ENCODE measurements around the gene CLDN11.
A peak's percentile ranks its signal among the peaks of the same experiment; 100 is the strongest.

Gene CLDN11

GRCh38 chr3:170469151-170470062 lies 50.7 kb downstream of the CLDN11 start (continued):
- TF ChIP-seq INSM2 (tag by site-specific recombination; IDR thresholded peaks at IDR 0.05) (peak; percentile 66), ZNF645 (tag by site-specific recombination; IDR thresholded peaks at IDR 0.05) (no peak), SP3 (tag by site-specific recombination; IDR thresholded peaks at IDR 0.05) (no peak), ZIC2 (tag by site-specific recombination; IDR thresholded peaks at IDR 0.05) (no peak), ZNF768 (tag by site-specific recombination; IDR thresholded peaks at IDR 0.05) (no peak), ZSCAN5A (tag by site-specific recombination; IDR thresholded peaks at IDR 0.05) (no peak), SALL2 (tag by site-specific recombination; IDR thresholded peaks at IDR 0.05; ENCODE audit: borderline replicate concordance) (no peak), BCL11B (tag by site-specific recombination; IDR thresholded peaks at IDR 0.05; ENCODE audit: low read depth) (peak; percentile 53; the same call in 1 of the 2 replicates), ZNF16 (tag by site-specific recombination; IDR thresholded peaks at IDR 0.05; ENCODE audit: low read depth) (no peak), ZBTB7A (tag by site-specific recombination; IDR thresholded peaks at IDR 0.05; ENCODE audit: low read depth) (no peak), EGR2 (tag by site-specific recombination; IDR thresholded peaks at IDR 0.05; ENCODE audit: low read depth) (peak; percentile 68), ZBTB20 (tag by site-specific recombination; IDR thresholded peaks at IDR 0.05) (no peak), ZBTB8A (tag by site-specific recombination; IDR thresholded peaks at IDR 0.05) (no peak), ZNF223 (tag by site-specific recombination; IDR thresholded peaks at IDR 0.05) (no peak), ZNF221 (tag by site-specific recombination; IDR thresholded peaks at IDR 0.05; ENCODE audit: borderline replicate concordance) (no peak), ZNF140 (tag by site-specific recombination; IDR thresholded peaks at IDR 0.05) (no peak), ZNF266 (tag by site-specific recombination; IDR thresholded peaks at IDR 0.05; ENCODE audit: low read depth) (no peak), ZNF404 (tag by site-specific recombination; IDR thresholded peaks at IDR 0.05) (no peak), ZNF837 (tag by site-specific recombination; IDR thresholded peaks at IDR 0.05) (no peak), GLI2 (tag by site-specific recombination; IDR thresholded peaks at IDR 0.05; ENCODE audit: borderline replicate concordance, low read depth) (peak; percentile 54; the same call in 1 of the 2 replicates), ZNF624 (tag by site-specific recombination; IDR thresholded peaks at IDR 0.05) (no peak), ZNF324 (tag by site-specific recombination; IDR thresholded peaks at IDR 0.05) (no peak), ZNF777 (tag by site-specific recombination; IDR thresholded peaks at IDR 0.05; ENCODE audit: borderline replicate concordance) (no peak), ZNF670 (tag by site-specific recombination; IDR thresholded peaks at IDR 0.05; ENCODE audit: low read depth) (no peak), TCF7L2 (IDR thresholded peaks at IDR 0.05; ENCODE audit: borderline replicate concordance, low read depth, low read length) (no peak)
- TF ChIP-seq, protein P1, sequence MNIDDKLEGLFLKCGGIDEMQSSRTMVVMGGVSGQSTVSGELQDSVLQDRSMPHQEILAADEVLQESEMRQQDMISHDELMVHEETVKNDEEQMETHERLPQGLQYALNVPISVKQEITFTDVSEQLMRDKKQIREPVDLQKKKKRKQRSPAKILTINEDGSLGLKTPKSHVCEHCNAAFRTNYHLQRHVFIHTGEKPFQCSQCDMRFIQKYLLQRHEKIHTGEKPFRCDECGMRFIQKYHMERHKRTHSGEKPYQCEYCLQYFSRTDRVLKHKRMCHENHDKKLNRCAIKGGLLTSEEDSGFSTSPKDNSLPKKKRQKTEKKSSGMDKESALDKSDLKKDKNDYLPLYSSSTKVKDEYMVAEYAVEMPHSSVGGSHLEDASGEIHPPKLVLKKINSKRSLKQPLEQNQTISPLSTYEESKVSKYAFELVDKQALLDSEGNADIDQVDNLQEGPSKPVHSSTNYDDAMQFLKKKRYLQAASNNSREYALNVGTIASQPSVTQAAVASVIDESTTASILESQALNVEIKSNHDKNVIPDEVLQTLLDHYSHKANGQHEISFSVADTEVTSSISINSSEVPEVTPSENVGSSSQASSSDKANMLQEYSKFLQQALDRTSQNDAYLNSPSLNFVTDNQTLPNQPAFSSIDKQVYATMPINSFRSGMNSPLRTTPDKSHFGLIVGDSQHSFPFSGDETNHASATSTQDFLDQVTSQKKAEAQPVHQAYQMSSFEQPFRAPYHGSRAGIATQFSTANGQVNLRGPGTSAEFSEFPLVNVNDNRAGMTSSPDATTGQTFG (tag by site-specific recombination; IDR thresholded peaks at IDR 0.05; ENCODE audit: borderline replicate concordance), result no peak
- TF ChIP-seq, protein P2, sequence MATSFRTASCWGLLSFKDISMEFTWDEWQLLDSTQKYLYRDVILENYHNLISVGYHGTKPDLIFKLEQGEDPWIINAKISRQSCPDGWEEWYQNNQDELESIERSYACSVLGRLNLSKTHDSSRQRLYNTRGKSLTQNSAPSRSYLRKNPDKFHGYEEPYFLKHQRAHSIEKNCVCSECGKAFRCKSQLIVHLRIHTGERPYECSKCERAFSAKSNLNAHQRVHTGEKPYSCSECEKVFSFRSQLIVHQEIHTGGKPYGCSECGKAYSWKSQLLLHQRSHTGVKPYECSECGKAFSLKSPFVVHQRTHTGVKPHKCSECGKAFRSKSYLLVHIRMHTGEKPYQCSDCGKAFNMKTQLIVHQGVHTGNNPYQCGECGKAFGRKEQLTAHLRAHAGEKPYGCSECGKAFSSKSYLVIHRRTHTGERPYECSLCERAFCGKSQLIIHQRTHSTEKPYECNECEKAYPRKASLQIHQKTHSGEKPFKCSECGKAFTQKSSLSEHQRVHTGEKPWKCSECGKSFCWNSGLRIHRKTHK (tag by site-specific recombination; IDR thresholded peaks at IDR 0.05), result no peak
- TF ChIP-seq, protein P3, sequence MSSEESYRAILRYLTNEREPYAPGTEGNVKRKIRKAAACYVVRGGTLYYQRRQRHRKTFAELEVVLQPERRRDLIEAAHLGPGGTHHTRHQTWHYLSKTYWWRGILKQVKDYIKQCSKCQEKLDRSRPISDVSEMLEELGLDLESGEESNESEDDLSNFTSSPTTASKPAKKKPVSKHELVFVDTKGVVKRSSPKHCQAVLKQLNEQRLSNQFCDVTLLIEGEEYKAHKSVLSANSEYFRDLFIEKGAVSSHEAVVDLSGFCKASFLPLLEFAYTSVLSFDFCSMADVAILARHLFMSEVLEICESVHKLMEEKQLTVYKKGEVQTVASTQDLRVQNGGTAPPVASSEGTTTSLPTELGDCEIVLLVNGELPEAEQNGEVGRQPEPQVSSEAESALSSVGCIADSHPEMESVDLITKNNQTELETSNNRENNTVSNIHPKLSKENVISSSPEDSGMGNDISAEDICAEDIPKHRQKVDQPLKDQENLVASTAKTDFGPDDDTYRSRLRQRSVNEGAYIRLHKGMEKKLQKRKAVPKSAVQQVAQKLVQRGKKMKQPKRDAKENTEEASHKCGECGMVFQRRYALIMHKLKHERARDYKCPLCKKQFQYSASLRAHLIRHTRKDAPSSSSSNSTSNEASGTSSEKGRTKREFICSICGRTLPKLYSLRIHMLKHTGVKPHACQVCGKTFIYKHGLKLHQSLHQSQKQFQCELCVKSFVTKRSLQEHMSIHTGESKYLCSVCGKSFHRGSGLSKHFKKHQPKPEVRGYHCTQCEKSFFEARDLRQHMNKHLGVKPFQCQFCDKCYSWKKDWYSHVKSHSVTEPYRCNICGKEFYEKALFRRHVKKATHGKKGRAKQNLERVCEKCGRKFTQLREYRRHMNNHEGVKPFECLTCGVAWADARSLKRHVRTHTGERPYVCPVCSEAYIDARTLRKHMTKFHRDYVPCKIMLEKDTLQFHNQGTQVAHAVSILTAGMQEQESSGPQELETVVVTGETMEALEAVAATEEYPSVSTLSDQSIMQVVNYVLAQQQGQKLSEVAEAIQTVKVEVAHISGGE (tag by site-specific recombination; conservative IDR thresholded peaks at IDR 0.05; ENCODE audit: low read depth), result no peak

Data from HEK293 (cell line).